Measurements from ENCODE around the gene AXIN2. TPM values are rescaled to one million over a fixed set of nuclear protein-coding genes. Genes with fewer than 3 reads are reported as not detected.

AXIN2 gene
- total RNA-seq, 4 donors from 2014 or later = 16.5 to 69.3 (median 29.4) TPM

DNA sequence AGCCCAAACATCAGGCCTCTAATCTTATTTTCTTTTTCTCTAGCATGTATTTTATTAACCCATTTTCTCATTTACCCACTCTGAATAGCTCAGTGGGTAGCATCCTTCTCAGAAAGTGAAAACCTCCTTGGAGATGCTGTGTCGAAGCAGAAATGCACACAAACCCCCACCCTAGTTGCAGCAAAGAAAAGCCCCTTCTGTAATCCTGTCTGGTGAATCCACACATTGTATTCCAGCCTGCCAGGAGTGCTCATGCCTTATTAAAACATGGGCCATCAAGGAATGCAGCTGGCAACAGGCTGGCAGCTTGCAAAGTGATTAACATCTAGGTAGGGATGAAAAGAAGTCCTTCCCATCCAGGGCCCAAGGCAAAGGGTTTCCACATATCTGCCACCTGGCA is 39.7 kb upstream of the AXIN2 start:
- Histone ChIP-seq H3K36me3 (no peaks in the 10 kb centered on the region), H3K27ac (no peak overlapping the region), H3K4me3 (no peak overlapping the region), H3K9me3 (no peaks in the 10 kb centered on the region), H3K4me1 (no peaks in the 10 kb centered on the region), H3K27me3 (no peaks in the 10 kb centered on the region)
- DNase-seq = no peak
- no peak for TF ChIP-seq POLR2A (IDR thresholded peaks at IDR 0.05)
- TF ChIP-seq, protein P1, sequence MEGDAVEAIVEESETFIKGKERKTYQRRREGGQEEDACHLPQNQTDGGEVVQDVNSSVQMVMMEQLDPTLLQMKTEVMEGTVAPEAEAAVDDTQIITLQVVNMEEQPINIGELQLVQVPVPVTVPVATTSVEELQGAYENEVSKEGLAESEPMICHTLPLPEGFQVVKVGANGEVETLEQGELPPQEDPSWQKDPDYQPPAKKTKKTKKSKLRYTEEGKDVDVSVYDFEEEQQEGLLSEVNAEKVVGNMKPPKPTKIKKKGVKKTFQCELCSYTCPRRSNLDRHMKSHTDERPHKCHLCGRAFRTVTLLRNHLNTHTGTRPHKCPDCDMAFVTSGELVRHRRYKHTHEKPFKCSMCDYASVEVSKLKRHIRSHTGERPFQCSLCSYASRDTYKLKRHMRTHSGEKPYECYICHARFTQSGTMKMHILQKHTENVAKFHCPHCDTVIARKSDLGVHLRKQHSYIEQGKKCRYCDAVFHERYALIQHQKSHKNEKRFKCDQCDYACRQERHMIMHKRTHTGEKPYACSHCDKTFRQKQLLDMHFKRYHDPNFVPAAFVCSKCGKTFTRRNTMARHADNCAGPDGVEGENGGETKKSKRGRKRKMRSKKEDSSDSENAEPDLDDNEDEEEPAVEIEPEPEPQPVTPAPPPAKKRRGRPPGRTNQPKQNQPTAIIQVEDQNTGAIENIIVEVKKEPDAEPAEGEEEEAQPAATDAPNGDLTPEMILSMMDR (IDR thresholded peaks at IDR 0.05) = no peak

- Histone ChIP-seq H3K36me3 (no peaks in the 10 kb centered on the region), H3K27ac (no peak overlapping the region), H3K4me1 (no peaks in the 10 kb centered on the region), H3K27me3 (no peaks in the 10 kb centered on the region), H3K4me3 (no peak overlapping the region), H3K9me3 (no peaks in the 10 kb centered on the region)
- TF ChIP-seq, protein P1 (IDR thresholded peaks at IDR 0.05) = no peak
- TF ChIP-seq POLR2A (IDR thresholded peaks at IDR 0.05) = no peak
- no peak for DNase-seq
Measured at GRCh38 chr17:65600518-65600917, 39.1 kb upstream of the AXIN2 start.

DNA sequence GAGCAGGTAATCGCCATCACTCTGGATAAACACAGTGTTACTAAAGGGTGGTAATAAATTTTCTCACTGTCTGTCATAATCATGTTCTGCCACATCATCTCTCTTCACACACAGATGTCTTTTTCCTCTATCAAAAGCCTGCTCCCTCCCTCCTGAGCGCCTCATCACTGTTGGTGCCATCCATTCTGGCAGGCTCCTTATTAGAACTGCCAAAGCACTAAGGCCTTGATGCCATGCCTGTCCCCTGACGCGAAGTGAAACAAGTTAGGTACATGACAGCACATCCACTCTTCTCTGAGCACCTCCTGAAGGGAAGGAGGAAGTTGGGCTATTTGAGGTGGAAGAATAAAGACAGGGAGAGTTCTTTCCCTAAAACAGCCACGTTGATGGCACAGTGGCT is 38.2 kb upstream of the AXIN2 start:
- H3K9me3 ChIP-seq = no peaks in the 10 kb centered on the region
- no peak overlapping the region for H3K27ac ChIP-seq
- no peak for DNase-seq
- H3K4me3 ChIP-seq = no peak overlapping the region
- H3K27me3 ChIP-seq = no peaks in the 10 kb centered on the region
- peaks cover 0 to under 1% (median 0%) of the 10 kb centered on the region in 4 donors for H3K4me1 ChIP-seq
- H3K36me3 ChIP-seq = no peaks in the 10 kb centered on the region
- TF ChIP-seq, protein P1 (IDR thresholded peaks at IDR 0.05) = no peak
- TF ChIP-seq POLR2A (IDR thresholded peaks at IDR 0.05) = no peak

GRCh38 chr17:65598746-65599145 is 37.3 kb upstream of the AXIN2 start:
- no peaks in the 10 kb centered on the region for H3K9me3 ChIP-seq
- H3K27ac ChIP-seq = no peak overlapping the region
- DNase-seq = no peak
- H3K36me3 ChIP-seq = no peaks in the 10 kb centered on the region
- no peaks in the 10 kb centered on the region for H3K27me3 ChIP-seq
- peaks cover 0 to 6% (median 0%) of the 10 kb centered on the region in 4 donors for H3K4me1 ChIP-seq
- TF ChIP-seq, protein P1 (IDR thresholded peaks at IDR 0.05) = no peak
- no peak for TF ChIP-seq POLR2A (IDR thresholded peaks at IDR 0.05)
- H3K4me3 ChIP-seq = no peak overlapping the region

DNA sequence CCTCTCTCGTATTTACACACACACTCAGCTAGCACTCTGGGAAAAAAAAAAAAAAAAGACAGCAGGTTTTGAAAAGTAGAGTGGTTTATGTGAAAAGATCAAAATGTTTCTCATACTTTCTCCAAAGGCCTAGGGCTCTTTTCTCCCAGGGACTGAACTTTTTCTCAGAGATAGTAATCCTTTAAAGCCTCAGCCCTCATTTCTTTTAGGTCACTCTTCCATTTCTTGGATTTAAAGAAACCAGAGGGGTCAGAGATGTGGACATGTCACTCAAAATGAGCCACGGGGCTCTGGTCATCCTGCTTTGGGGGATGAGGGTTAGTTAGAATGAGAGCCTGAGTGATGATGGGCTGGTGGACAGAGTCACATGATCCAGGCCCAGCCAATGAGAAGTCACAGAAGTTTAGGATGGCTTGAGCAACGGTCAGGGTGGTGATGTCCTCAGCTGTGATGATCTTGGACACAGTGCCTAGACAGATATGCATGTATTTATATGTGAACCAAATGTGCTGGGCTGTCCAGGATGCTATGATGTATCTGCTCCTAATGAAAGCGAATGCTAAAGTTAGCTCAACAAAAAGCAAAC is 33.7 kb upstream of the AXIN2 start:
- H3K27me3 ChIP-seq = no peaks in the 10 kb centered on the region
- peaks cover 0 to 6% (median 0%) of the 10 kb centered on the region in 4 donors for H3K4me1 ChIP-seq
- H3K36me3 ChIP-seq = no peaks in the 10 kb centered on the region
- H3K9me3 ChIP-seq = no peaks in the 10 kb centered on the region
- TF ChIP-seq, protein P1 (IDR thresholded peaks at IDR 0.05) = no peak
- TF ChIP-seq POLR2A (IDR thresholded peaks at IDR 0.05) = no peak
- H3K27ac ChIP-seq = no peak overlapping the region
- no peak for DNase-seq
- no peak overlapping the region for H3K4me3 ChIP-seq
